HepG2 (cell line): ENCODE data around the gene TNMD.

Source experiments
- ARID2 ChIP-seq: sonication (generic); formaldehyde crosslinking; IDR thresholded peaks from 2 replicates; pipeline ENCODE4 v1.8.1; 2022; ENCODE audit warnings: mild to moderate bottlenecking, missing genetic modification reagents, borderline replicate concordance
- FOXA3 ChIP-seq: IDR thresholded peaks from 2 replicates; pipeline ENCODE4 v1.6.1; 2016; ENCODE audit warnings: missing genetic modification reagents, missing compliant biosample characterization
- HNRNPH1 ChIP-seq: fragments of 200-400 bp; formaldehyde crosslinking; optimal IDR thresholded peaks from 2 replicates; pipeline ENCODE3; 2017; ENCODE audit warnings: mild to moderate bottlenecking, low read depth, low read length
- MXI1 ChIP-seq: IDR thresholded peaks from 3 replicates; pipeline ENCODE4 v1.6.1; 2012; ENCODE audit warnings: low read depth, low read length, inconsistent platforms, borderline replicate concordance
- POLR2A ChIP-seq, 2 experiments: IDR thresholded peaks; 2 replicates each; pipeline ENCODE4 v1.6.1; 2011; ENCODE audit warnings: low read depth in 2 of 2, low read length in 2 of 2, mild to moderate bottlenecking in 1 of 2, moderate library complexity in 1 of 2; ENCODE audit not compliant: insufficient read depth in 1 of 2
- SNRNP70 ChIP-seq: fragments of 200-400 bp; formaldehyde crosslinking; IDR thresholded peaks from 2 replicates; pipeline ENCODE4 v1.6.1; 2017; ENCODE audit warnings: mild to moderate bottlenecking, low read depth, low read length, moderate library complexity
- THAP11 ChIP-seq: IDR thresholded peaks from 2 replicates; pipeline ENCODE4 v1.6.1; 2016; ENCODE audit warnings: missing biosample characterization, missing genetic modification reagents
- YY1 ChIP-seq: IDR thresholded peaks from 2 replicates; pipeline ENCODE4 v1.6.1; 2011; ENCODE audit warnings: low read length, low read depth, moderate library complexity, mild to moderate bottlenecking; ENCODE audit not compliant: insufficient read depth, insufficient replicate concordance
- ZNF274 ChIP-seq: sonication (generic); formaldehyde crosslinking; IDR thresholded peaks from 2 replicates; pipeline ENCODE4 v1.5.1; 2020; ENCODE audit warnings: mild to moderate bottlenecking, missing genetic modification reagents
- ZNF543 ChIP-seq: sonication (generic); formaldehyde crosslinking; IDR thresholded peaks from 2 replicates; pipeline ENCODE4 v1.4.0; 2020; ENCODE audit warnings: mild to moderate bottlenecking, missing genetic modification reagents
- TF ChIP-seq, protein P1 (sequence below): sonication (generic); formaldehyde crosslinking; IDR thresholded peaks from 2 replicates; pipeline ENCODE4 v1.5.0; 2020; ENCODE audit warnings: mild to moderate bottlenecking, missing genetic modification reagents, moderate library complexity
- TF ChIP-seq, protein P2 (sequence below): sonication (generic); formaldehyde crosslinking; conservative IDR thresholded peaks from 2 replicates; pipeline ENCODE4 v1.8.1; 2023; ENCODE audit warnings: missing genetic modification reagents
- TF ChIP-seq, protein P3 (sequence below): sonication (generic); formaldehyde crosslinking; IDR thresholded peaks from 2 replicates; pipeline ENCODE4 v1.4.0; 2020; ENCODE audit warnings: missing genetic modification reagents, borderline replicate concordance
- TF ChIP-seq, protein P4 (sequence below): sonication (generic); formaldehyde crosslinking; IDR thresholded peaks from 2 replicates; pipeline ENCODE4 v1.4.0; 2020; ENCODE audit warnings: missing genetic modification reagents

DNA sequence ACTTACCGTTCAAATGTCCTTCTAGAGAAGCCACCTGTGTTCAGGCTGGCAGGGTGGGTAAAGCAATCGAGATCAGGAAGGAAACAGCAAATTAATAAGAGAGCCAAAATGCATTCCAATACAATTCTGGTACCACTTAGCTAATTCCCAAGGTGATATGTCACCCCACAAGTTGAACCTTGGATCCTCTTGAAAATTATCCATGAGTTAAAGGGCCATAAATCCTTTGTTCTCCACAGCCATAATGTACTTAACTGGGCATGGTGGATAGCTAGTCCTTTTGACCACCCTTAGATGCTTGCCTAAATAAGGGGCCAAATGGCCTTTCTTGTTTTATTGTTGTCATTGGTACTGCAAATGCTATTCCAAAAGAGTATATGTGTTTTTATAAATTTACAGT is 2.0 kb downstream of the TNMD start:
- no peak for TF ChIP-seq POLR2A (IDR thresholded peaks at IDR 0.05; ENCODE audit: insufficient read depth in 1 of 2, low read depth in 2 of 2, low read length in 2 of 2)
- TF ChIP-seq, protein P1, sequence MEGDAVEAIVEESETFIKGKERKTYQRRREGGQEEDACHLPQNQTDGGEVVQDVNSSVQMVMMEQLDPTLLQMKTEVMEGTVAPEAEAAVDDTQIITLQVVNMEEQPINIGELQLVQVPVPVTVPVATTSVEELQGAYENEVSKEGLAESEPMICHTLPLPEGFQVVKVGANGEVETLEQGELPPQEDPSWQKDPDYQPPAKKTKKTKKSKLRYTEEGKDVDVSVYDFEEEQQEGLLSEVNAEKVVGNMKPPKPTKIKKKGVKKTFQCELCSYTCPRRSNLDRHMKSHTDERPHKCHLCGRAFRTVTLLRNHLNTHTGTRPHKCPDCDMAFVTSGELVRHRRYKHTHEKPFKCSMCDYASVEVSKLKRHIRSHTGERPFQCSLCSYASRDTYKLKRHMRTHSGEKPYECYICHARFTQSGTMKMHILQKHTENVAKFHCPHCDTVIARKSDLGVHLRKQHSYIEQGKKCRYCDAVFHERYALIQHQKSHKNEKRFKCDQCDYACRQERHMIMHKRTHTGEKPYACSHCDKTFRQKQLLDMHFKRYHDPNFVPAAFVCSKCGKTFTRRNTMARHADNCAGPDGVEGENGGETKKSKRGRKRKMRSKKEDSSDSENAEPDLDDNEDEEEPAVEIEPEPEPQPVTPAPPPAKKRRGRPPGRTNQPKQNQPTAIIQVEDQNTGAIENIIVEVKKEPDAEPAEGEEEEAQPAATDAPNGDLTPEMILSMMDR (CRISPR knock-in tag), result no peak
- no peak for TF ChIP-seq ZNF543 (CRISPR knock-in tag)
- TF ChIP-seq, protein P2, sequence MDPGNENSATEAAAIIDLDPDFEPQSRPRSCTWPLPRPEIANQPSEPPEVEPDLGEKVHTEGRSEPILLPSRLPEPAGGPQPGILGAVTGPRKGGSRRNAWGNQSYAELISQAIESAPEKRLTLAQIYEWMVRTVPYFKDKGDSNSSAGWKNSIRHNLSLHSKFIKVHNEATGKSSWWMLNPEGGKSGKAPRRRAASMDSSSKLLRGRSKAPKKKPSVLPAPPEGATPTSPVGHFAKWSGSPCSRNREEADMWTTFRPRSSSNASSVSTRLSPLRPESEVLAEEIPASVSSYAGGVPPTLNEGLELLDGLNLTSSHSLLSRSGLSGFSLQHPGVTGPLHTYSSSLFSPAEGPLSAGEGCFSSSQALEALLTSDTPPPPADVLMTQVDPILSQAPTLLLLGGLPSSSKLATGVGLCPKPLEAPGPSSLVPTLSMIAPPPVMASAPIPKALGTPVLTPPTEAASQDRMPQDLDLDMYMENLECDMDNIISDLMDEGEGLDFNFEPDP (CRISPR knock-in tag), result no peak
- TF ChIP-seq SNRNP70, result no peak
- no peak for TF ChIP-seq ZNF274 (CRISPR knock-in tag)
- no peak for TF ChIP-seq THAP11
- TF ChIP-seq, protein P3, sequence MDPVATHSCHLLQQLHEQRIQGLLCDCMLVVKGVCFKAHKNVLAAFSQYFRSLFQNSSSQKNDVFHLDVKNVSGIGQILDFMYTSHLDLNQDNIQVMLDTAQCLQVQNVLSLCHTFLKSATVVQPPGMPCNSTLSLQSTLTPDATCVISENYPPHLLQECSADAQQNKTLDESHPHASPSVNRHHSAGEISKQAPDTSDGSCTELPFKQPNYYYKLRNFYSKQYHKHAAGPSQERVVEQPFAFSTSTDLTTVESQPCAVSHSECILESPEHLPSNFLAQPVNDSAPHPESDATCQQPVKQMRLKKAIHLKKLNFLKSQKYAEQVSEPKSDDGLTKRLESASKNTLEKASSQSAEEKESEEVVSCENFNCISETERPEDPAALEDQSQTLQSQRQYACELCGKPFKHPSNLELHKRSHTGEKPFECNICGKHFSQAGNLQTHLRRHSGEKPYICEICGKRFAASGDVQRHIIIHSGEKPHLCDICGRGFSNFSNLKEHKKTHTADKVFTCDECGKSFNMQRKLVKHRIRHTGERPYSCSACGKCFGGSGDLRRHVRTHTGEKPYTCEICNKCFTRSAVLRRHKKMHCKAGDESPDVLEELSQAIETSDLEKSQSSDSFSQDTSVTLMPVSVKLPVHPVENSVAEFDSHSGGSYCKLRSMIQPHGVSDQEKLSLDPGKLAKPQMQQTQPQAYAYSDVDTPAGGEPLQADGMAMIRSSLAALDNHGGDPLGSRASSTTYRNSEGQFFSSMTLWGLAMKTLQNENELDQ, result no peak
- TF ChIP-seq ARID2 (CRISPR knock-in tag), result no peak
- TF ChIP-seq HNRNPH1, result no peak
- TF ChIP-seq, protein P4, sequence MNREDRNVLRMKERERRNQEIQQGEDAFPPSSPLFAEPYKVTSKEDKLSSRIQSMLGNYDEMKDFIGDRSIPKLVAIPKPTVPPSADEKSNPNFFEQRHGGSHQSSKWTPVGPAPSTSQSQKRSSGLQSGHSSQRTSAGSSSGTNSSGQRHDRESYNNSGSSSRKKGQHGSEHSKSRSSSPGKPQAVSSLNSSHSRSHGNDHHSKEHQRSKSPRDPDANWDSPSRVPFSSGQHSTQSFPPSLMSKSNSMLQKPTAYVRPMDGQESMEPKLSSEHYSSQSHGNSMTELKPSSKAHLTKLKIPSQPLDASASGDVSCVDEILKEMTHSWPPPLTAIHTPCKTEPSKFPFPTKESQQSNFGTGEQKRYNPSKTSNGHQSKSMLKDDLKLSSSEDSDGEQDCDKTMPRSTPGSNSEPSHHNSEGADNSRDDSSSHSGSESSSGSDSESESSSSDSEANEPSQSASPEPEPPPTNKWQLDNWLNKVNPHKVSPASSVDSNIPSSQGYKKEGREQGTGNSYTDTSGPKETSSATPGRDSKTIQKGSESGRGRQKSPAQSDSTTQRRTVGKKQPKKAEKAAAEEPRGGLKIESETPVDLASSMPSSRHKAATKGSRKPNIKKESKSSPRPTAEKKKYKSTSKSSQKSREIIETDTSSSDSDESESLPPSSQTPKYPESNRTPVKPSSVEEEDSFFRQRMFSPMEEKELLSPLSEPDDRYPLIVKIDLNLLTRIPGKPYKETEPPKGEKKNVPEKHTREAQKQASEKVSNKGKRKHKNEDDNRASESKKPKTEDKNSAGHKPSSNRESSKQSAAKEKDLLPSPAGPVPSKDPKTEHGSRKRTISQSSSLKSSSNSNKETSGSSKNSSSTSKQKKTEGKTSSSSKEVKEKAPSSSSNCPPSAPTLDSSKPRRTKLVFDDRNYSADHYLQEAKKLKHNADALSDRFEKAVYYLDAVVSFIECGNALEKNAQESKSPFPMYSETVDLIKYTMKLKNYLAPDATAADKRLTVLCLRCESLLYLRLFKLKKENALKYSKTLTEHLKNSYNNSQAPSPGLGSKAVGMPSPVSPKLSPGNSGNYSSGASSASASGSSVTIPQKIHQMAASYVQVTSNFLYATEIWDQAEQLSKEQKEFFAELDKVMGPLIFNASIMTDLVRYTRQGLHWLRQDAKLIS (CRISPR knock-in tag), result no peak
- TF ChIP-seq FOXA3 (CRISPR knock-in tag), result no peak
- no peak for TF ChIP-seq YY1
- no peak for TF ChIP-seq MXI1
